HEK293T (cell line): Measurements from ENCODE around the gene CFAP161.

Experiments
- BHLHE40 ChIP-seq: fragments of 450-650 bp; IDR thresholded peaks from 2 replicates; pipeline ENCODE4 v1.6.1; 2016; ENCODE audit warnings: mild to moderate bottlenecking, moderate library complexity, borderline replicate concordance
- CTBP1 ChIP-seq: fragments of 450-650 bp; IDR thresholded peaks from 2 replicates; pipeline ENCODE4 v1.6.1; 2016; ENCODE audit warnings: borderline replicate concordance
- ELF4 ChIP-seq: fragments of 450-650 bp; IDR thresholded peaks from 2 replicates; pipeline ENCODE4 v1.6.1; 2017; ENCODE audit warnings: antibody characterized with exemption
- HDGF ChIP-seq: fragments of 450-650 bp; IDR thresholded peaks from 2 replicates; pipeline ENCODE4 v1.6.1; 2017; ENCODE audit warnings: antibody characterized with exemption, borderline replicate concordance
- LEF1 ChIP-seq: fragments of 450-650 bp; IDR thresholded peaks from 2 replicates; pipeline ENCODE4 v1.6.1; 2017; ENCODE audit warnings: mild to moderate bottlenecking, borderline replicate concordance
- SUZ12 ChIP-seq: fragments of 450-650 bp; IDR thresholded peaks from 2 replicates; pipeline ENCODE4 v1.6.1; 2016; ENCODE audit warnings: mild to moderate bottlenecking
- TARDBP ChIP-seq: fragments of 450-650 bp; IDR thresholded peaks from 2 replicates; pipeline ENCODE4 v1.6.1; 2016

DNA sequence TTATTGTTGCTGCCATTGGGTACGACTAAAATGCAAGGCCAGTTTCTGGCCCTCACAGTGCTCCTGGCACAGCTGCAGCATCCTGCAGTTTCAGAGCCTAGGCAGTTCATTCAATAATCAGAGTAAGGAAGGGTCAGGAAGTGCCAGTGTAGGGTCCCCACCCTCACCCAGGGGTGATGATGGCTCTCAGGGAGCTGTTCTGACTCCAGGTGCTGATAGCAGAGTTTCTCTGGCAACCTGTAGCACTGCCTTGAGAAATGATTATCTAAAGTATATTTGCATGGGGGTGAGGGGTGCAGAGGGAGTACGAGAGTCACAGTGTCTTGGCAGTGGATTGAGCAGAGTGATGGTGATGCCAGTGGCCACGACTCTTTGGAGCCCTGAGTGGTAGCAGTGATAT, 47.1 kb downstream of the CFAP161 start:
- TF ChIP-seq BHLHE40 (no peak), SUZ12 (no peak), TARDBP (no peak), CTBP1 (no peak), ELF4 (no peak), HDGF (no peak), LEF1 (no peak)
